ENCODE results near the gene FAM13A.

The FAM13A gene

DNA sequence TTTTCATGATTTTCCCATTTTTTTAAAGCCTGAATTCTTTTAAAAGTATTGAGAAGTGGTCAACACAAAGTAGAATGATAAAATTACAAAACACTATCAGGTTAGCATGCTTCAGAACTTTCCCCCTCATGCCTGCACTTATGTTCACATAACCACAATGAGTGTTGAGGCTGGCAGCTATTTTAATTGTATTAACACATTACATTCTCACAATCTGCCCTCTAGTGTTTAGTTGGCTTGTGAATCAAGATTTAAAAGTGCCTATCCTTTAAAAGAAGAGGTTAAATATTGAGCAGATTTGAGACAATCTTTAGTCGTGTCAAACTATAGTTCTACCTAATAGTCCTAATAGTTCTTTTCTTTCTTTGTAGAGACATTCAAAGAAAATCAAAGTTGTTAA lies 265.7 kb downstream of the FAM13A start:
- DNase-seq (ENCODE audit: extremely low spot score): no peak
- ChIA-PET CTCF (no interaction called here), POLR2A (no interaction called here)
- TF ChIP-seq FOXM1 (IDR thresholded peaks at IDR 0.05; ENCODE audit: borderline replicate concordance): no peak
- TF ChIP-seq SUZ12 (IDR thresholded peaks at IDR 0.05): no peak
- TF ChIP-seq PKNOX1 (IDR thresholded peaks at IDR 0.05): no peak
- TF ChIP-seq CTBP1 (IDR thresholded peaks at IDR 0.05; ENCODE audit: borderline replicate concordance): no peak
- no peak for TF ChIP-seq ARNT (IDR thresholded peaks at IDR 0.05)
- TF ChIP-seq NFRKB (IDR thresholded peaks at IDR 0.05): no peak
- TF ChIP-seq ELF4 (IDR thresholded peaks at IDR 0.05): no peak
- TF ChIP-seq HDGF (IDR thresholded peaks at IDR 0.05; ENCODE audit: borderline replicate concordance): no peak
- TF ChIP-seq BHLHE40 (IDR thresholded peaks at IDR 0.05; ENCODE audit: borderline replicate concordance): no peak
- TF ChIP-seq FOXK2 (IDR thresholded peaks at IDR 0.05): no peak
- TF ChIP-seq LEF1 (IDR thresholded peaks at IDR 0.05; ENCODE audit: borderline replicate concordance): no peak
- no peak for TF ChIP-seq SP1 (IDR thresholded peaks at IDR 0.05)

GRCh38 chr4:88788895-88789294 lies 268.1 kb downstream of the FAM13A start:
- no peak for DNase-seq (ENCODE audit: extremely low spot score)
- POLR2A ChIA-PET: no interaction called here
- no peak for TF ChIP-seq SP1 (IDR thresholded peaks at IDR 0.05)
- TF ChIP-seq ARNT (IDR thresholded peaks at IDR 0.05): no peak
- TF ChIP-seq TARDBP (IDR thresholded peaks at IDR 0.05): no peak
- TF ChIP-seq FOXM1 (IDR thresholded peaks at IDR 0.05; ENCODE audit: borderline replicate concordance): no peak
- no peak for TF ChIP-seq ZNF384 (IDR thresholded peaks at IDR 0.05)
- CTCF ChIA-PET: no interaction called here

DNA sequence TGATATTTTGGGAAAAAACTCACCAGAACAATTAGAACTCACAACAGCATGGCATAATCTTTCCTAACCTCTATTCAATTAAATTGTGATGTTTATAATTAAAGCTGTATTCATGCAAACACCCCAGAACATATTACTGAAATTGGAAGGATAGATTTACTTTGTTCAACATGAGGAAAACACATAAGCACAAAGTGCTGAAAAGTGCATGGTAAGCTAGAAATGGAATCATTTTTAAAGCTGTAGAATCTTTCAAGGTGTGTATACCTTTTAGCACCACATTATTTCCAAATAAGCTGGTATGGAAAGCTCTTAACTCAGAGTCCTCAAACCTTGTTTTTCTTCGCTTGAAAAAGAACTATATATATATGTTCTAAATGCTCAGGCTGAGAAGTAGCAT lies 268.6 kb downstream of the FAM13A start:
- CTCF ChIA-PET: no interaction called here
- TF ChIP-seq SP1 (IDR thresholded peaks at IDR 0.05): no peak
- no peak for TF ChIP-seq FOXK2 (IDR thresholded peaks at IDR 0.05)
- TF ChIP-seq FOXM1 (IDR thresholded peaks at IDR 0.05; ENCODE audit: borderline replicate concordance): no peak
- no peak for TF ChIP-seq ZNF384 (IDR thresholded peaks at IDR 0.05)
- TF ChIP-seq TARDBP (IDR thresholded peaks at IDR 0.05): no peak
- TF ChIP-seq LEF1 (IDR thresholded peaks at IDR 0.05; ENCODE audit: borderline replicate concordance): no peak
- no peak for TF ChIP-seq NFRKB (IDR thresholded peaks at IDR 0.05)
- no peak for TF ChIP-seq ARNT (IDR thresholded peaks at IDR 0.05)
- no peak for TF ChIP-seq FOXA1 (IDR thresholded peaks at IDR 0.05)
- TF ChIP-seq HDGF (IDR thresholded peaks at IDR 0.05; ENCODE audit: borderline replicate concordance): no peak
- TF ChIP-seq PKNOX1 (IDR thresholded peaks at IDR 0.05): no peak
- TF ChIP-seq ELF4 (IDR thresholded peaks at IDR 0.05): no peak
- TF ChIP-seq SUZ12 (IDR thresholded peaks at IDR 0.05): no peak
- TF ChIP-seq L3MBTL2 (conservative IDR thresholded peaks at IDR 0.05): no peak
- TF ChIP-seq CTBP1 (IDR thresholded peaks at IDR 0.05; ENCODE audit: borderline replicate concordance): no peak
- TF ChIP-seq BHLHE40 (IDR thresholded peaks at IDR 0.05; ENCODE audit: borderline replicate concordance): no peak
- POLR2A ChIA-PET: no interaction called here
- DNase-seq (ENCODE audit: extremely low spot score): no peak

- DNase-seq (ENCODE audit: extremely low spot score): no peak
- TF ChIP-seq BHLHE40 (IDR thresholded peaks at IDR 0.05; ENCODE audit: borderline replicate concordance): no peak
- ChIA-PET POLR2A (no interaction called here), CTCF (no interaction called here)
Observed at GRCh38 chr4:88786011-88786410, 271.0 kb downstream of the FAM13A start.

- ChIA-PET POLR2A (no interaction called here), CTCF (interaction anchor here (0.7 kb wide), 1 partner anchor 426 kb away, joined by 4 read pairs; no protein-coding TSS in a partner anchor)
- TF ChIP-seq FOXA1 (IDR thresholded peaks at IDR 0.05): no peak
- TF ChIP-seq ZNF384 (IDR thresholded peaks at IDR 0.05): no peak
- TF ChIP-seq ARNT (IDR thresholded peaks at IDR 0.05): no peak
- TF ChIP-seq CTBP1 (IDR thresholded peaks at IDR 0.05; ENCODE audit: borderline replicate concordance): no peak
- TF ChIP-seq FOXK2 (IDR thresholded peaks at IDR 0.05): no peak
- no peak for TF ChIP-seq NFRKB (IDR thresholded peaks at IDR 0.05)
- TF ChIP-seq BHLHE40 (IDR thresholded peaks at IDR 0.05; ENCODE audit: borderline replicate concordance): no peak
- TF ChIP-seq FOXM1 (IDR thresholded peaks at IDR 0.05; ENCODE audit: borderline replicate concordance): no peak
- no peak for TF ChIP-seq HDGF (IDR thresholded peaks at IDR 0.05; ENCODE audit: borderline replicate concordance)
- TF ChIP-seq L3MBTL2 (conservative IDR thresholded peaks at IDR 0.05): no peak
- no peak for DNase-seq (ENCODE audit: extremely low spot score)
Observed at GRCh38 chr4:88780389-88780788, 276.6 kb downstream of the FAM13A start.

DNA sequence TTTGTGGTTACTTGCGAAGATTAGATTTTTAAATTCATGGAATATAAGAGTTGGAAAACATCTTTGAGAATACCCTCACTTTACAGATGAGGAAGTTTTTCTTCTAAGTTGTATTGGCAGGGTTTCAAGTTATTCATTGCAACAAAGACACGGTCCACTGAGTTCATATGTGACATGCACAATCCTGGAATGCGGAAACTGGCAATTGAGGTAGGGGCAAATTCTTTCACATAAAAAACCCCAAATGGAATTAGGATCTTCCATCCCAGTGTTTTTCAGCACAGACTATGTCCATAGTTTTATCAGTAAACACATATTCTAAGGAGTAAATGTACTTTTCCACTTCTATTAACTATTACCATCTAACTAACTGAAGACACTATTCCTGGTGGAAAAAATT lies 277.6 kb downstream of the FAM13A start:
- DNase-seq (ENCODE audit: extremely low spot score): no peak
- CTCF ChIA-PET: interaction anchor here (1.1 kb wide), 1 partner anchor 106 kb away, joined by 3 read pairs; no protein-coding TSS in a partner anchor
- TF ChIP-seq SUZ12 (IDR thresholded peaks at IDR 0.05): no peak
- TF ChIP-seq L3MBTL2 (conservative IDR thresholded peaks at IDR 0.05): no peak
- POLR2A ChIA-PET: no interaction called here

DNA sequence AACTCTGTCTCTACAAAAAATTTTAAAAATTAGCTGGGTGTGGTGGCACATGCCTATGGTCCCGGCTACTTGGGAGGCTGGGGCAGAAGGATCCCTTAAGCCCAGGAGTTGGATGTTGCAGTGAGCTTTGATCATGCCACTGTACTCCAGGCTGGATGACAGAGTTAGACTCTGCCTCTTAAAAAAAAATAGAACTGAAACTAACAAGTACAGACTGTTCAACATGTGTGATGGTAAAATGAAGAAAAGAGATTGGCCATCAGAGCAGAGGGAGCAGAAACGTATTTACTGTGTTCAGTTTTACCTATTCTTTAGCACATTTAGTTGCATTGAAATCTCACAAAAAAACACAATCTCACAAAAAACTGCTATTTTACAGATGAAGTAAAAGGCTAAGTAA lies 281.5 kb downstream of the FAM13A start:
- ChIA-PET POLR2A (no interaction called here), CTCF (no interaction called here)
- DNase-seq (ENCODE audit: extremely low spot score): no peak
- TF ChIP-seq L3MBTL2 (conservative IDR thresholded peaks at IDR 0.05) (no peak), SUZ12 (IDR thresholded peaks at IDR 0.05) (no peak), SP1 (IDR thresholded peaks at IDR 0.05) (no peak), PKNOX1 (IDR thresholded peaks at IDR 0.05) (no peak), CTBP1 (IDR thresholded peaks at IDR 0.05; ENCODE audit: borderline replicate concordance) (no peak), NFRKB (IDR thresholded peaks at IDR 0.05) (no peak), TARDBP (IDR thresholded peaks at IDR 0.05) (no peak), LEF1 (IDR thresholded peaks at IDR 0.05; ENCODE audit: borderline replicate concordance) (no peak), FOXA1 (IDR thresholded peaks at IDR 0.05) (no peak), FOXM1 (IDR thresholded peaks at IDR 0.05; ENCODE audit: borderline replicate concordance) (no peak), ZNF384 (IDR thresholded peaks at IDR 0.05) (no peak), FOXK2 (IDR thresholded peaks at IDR 0.05) (no peak)

Data from HEK293T (cell line).